CD4-positive, alpha-beta T cell treated with Interferon gamma for 1 hour (primary cell): Measurements from ENCODE around the gene RNF214.
"Not testable (repeated sequence)": the region's sequence is repeated elsewhere in the genome, so short reads cannot be mapped to it uniquely, and the experiment has no call there.

Source experiments
- DNase-seq: peaks from one replicate; pipeline ENCODE4 v3.0.0-alpha.2; 2020

Gene RNF214

DNA sequence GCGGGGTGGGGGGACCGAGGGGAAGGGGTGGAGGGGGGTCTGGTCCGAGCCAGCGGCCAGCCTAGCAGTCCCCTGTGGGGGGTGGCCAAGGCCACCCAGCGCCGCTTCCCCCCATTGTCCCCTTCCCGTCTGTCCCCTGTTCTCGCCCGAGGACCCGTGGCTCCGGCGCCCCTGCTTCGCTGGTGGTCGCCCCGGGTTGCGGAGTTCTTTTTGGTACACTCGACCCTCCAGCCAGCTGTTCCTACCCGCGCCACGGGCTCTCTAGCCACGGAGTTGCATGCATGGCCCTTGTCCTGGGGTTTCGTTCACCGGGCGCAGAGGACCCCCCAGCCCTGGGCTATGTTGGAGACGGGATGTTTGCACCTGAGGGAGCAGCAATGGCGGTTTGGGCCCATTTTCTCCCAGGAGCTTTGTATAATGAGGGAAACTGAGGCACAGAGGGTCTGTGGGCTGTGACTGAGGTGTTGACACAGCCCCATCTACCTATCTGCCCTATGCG, 489 bp downstream of the RNF214 start:
- no peak for DNase-seq

DNA sequence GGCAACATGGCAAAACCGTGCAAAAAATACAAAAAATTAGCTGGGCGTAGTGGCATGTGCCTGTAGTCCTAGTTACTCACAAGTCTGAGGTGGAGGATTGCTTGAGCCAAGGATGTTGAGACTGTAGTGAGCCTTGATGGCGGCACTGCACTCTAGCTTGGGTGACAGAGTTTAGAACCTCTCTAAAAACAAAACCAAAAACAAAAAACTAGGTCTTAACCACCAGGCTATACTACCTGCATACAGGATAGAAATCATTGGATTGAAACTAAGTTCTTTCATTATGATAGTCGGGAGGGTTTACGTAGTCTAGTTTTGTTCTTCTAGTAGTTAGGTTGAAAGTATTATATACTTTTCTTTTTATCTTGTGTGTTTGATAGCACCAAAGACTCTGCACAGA, 5.8 kb downstream of the RNF214 start:
- DNase-seq: no peak

DNA sequence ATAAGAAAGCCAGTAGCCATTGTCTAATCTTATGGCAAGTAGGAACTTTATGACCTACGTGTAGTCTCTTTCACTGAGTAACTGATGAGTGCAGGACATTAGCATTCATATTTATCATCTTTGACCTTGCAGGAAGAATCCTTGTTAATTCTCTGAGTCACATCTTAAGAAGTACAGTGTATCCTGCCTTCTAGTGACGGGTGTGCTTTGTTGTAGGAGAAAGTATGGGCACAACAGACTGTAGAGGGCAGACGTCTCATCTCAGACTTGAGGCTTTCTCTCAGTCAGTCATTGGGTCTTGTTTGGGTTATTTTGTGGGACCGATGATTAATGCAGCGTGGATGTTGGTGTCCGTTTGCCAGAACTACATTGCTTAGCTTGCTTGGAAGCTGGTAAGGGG, 6.8 kb downstream of the RNF214 start:
- no peak for DNase-seq

GRCh38 chr11:117248341-117248740, 15.9 kb downstream of the RNF214 start:
- no peak for DNase-seq

GRCh38 chr11:117249571-117249970, 17.1 kb downstream of the RNF214 start:
- no peak for DNase-seq

DNA sequence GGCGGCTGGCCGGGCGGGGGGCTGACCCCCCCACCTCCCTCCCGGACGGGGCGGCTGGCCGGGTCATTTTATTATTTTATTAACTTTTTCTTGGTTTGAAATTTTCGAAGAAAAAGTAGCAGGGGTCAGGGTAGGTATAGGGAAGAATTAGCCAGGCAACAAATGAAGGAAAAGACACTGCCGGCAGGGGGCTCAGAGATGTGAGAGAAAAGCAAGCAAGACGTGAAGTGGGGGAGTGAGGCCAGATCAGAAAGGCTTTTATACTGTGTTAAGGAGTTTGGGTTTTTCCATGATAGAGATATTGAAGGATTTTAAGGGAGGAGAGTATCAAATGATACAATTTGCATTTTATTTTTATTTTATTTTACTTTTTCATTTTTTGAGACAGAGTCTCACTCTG, 19.0 kb downstream of the RNF214 start:
- no peak for DNase-seq

GRCh38 chr11:117255966-117256365, 23.5 kb downstream of the RNF214 start:
- DNase-seq: no peak

GRCh38 chr11:117256573-117256972, 24.1 kb downstream of the RNF214 start:
- DNase-seq: no peak

GRCh38 chr11:117258576-117258975, 26.1 kb downstream of the RNF214 start:
- no peak for DNase-seq

- no peak for DNase-seq
Measured at GRCh38 chr11:117259417-117259816, 26.9 kb downstream of the RNF214 start.

- DNase-seq: not testable (repeated sequence)
Measured at GRCh38 chr11:117264624-117265323, 32.3 kb downstream of the RNF214 start.

- DNase-seq: no peak
Measured at GRCh38 chr11:117265745-117266144, 33.3 kb downstream of the RNF214 start.

DNA sequence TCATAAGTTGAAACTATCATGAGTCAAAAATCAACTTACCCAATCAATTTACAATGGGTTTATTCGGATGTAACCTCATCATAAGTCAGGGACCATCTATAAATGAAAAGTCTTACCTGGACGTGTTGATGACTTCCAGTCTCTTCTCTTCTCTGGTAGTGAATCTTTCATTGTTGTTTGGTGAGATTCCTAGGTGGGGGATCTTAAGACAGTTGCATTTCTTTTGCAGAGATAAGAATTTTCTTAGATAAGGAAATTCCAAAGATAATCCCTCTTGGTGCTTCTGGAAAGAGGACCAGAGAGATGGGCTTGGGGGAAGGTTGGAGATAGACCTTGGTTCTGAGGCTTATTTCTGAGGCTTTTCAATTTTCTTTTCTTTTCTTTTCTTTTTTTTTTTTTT, 37.4 kb downstream of the RNF214 start:
- no peak for DNase-seq

DNA sequence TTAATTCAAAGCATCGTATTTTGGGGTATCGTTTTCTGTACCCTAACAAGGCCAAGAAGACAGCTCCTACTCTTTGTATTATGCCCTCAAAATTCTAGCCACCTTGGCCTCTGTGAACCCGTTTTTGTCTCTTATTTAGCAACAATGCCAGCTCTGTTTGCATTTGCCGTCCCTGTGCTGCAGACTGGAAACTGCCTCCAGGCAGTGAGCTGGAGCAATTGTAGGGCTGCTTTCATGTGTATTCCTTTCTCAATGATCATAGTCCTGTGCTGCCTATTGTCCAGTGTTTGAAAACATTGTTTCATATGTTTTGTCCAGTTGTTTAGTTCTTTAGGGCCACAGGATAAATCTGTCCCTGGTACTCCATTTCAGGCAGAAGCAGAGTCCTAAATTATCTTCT, 38.7 kb downstream of the RNF214 start:
- no peak for DNase-seq

GRCh38 chr11:117272175-117272574, 39.7 kb downstream of the RNF214 start:
- DNase-seq: not testable (repeated sequence)

DNA sequence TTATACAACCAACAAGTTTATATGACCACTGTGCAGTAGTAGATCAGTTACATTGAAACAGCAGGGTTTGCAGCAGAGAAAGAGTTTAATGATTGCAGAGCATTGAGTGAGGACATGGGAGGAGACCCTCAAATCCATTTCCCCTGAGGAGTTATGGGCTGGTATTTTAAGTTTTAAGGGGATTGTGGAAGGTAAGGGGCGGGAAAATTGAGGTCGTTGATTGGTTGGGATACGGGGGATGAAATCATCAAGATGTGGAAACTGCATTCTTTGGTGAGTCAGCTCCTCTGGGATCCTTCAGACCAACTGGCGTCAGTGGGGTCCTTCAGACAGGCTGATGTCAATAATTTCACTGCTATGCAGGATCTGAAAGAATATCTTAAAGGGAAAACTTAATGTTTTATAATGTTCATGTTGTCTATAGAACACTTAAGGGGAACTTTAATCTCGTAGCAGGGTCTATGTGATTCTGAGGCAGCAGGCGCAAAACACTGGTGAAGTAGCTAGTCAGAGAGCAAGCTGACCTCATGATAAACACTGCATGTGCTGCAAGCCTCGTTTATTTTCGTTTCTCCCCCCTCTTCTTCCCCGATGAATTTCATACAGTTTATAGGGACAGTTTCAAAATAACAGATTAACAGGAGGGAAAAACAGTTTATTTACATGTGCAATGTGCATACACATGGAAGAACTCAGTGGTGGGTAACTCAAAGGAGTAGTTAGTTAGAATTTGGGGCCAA, 41.2 kb downstream of the RNF214 start:
- no peak for DNase-seq

- DNase-seq: no peak
Measured at GRCh38 chr11:117278347-117278746, 45.9 kb downstream of the RNF214 start.

DNA sequence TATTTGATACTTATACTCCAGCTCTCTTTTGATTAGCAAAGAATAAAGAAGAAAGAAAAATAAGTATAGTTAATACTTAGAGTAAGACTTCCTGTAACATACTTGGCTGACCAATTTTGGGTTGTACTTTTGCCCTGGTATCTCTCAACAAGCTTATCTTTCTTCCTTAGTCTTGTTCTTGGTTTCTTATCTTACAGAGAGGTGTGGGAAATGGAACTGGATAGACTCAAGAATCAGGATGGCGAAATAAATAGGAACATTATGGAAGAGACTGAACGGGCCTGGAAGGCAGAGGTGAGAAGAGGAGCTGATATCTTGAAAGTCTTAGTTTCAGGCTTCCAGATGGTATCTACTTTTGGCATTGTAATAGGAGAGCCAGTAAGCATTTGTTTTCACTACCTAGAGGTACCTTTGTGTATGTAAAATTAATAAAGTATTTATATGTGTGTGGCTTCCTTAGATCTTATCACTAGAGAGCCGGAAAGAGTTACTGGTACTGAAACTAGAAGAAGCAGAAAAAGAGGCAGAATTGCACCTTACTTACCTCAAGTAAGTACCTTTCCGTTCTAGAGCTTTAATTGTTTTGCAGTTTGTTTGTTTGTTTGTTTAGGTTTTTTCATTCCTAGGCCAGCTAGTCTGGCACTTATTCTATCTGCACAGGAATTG, 47.4 kb downstream of the RNF214 start:
- DNase-seq: no peak

- no peak for DNase-seq
Measured at GRCh38 chr11:117281159-117281558, 48.7 kb downstream of the RNF214 start.

GRCh38 chr11:117281869-117282268, 49.4 kb downstream of the RNF214 start:
- DNase-seq: no peak

GRCh38 chr11:117282956-117283355, 50.5 kb downstream of the RNF214 start:
- no peak for DNase-seq

DNA sequence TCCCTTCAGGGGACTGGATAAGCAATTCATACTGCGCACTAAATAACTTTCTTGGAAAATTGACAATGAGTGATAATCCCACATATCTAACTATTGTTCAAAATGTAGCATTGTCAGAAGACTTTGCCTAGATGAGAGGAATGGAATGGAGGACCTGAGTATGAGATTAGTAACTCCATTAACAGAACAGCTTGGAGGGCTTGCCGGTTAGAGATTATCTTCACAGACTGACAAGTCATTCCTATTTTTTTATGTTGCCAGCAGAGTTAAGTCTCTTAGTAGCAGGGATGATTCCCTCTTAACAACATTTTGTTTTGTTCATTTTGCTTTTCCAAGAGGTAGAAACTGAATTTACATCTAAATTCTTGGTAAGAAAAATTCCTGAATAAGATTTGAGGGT, 51.6 kb downstream of the RNF214 start:
- no peak for DNase-seq

DNA sequence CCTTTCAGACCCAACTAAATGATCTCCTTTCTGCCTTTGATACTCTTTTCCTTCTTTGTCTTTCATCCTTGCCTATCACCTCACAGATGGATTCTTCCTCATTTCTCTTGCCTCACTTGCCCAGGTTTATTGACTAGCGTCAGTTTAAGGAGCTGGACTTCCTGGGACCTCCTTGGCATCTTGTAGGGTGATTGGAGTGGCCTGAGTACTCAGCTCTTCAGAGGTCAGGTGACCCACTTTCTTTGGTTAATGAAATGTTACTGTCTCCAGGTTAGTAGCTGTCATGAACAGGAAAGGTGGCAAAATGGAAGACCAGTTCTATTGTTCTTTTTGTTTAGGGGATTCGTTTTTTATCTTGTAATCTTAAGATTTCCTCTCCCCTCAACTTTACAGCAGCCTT, 54.1 kb downstream of the RNF214 start:
- no peak for DNase-seq

DNA sequence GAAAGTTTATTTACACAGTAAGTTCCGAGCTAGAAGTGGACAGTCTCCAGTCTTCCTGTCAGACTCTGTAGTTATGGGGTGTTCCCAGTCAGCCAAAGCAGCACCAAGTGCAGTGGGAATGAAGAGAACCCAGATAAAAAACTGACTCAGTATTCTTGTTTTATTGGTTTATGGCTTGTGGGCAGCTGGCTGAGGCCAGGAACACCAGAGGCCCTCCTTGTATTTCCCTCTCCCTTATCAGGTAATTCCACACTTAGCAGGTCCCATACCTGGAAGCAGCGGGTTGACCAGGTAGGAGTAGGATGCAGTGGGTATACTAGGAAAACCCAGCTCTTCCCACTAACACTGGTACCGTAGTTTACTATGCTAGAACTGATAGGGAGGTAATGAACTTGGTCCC, 55.2 kb downstream of the RNF214 start:
- DNase-seq: no peak
